CD4-positive, CD25-positive, alpha-beta regulatory T cell (primary cell): ENCODE measurements around the gene CTRB1. TPM values are rescaled to one million over a fixed set of nuclear protein-coding genes. Genes with fewer than 3 reads are reported as not detected.

Experiments
- ATAC-seq, 2 donors: fragments of 150-1000 bp; cut with Tn5 transposase; one replicate each; pipeline ENCODE4 v1.10.0; 2021; ENCODE audit warnings: low read depth in 2 of 2, moderate number of reproducible peaks in 2 of 2, moderate library complexity in 1 of 2
- DNase-seq, 3 donors: peaks; one replicate each; pipeline versions ENCODE4 v3.0.0 to v3.0.0-alpha.2; 2012 to 2022; ENCODE audit warnings: mixed read lengths in 1 of 3
- H3K27ac ChIP-seq: one replicate; pipeline ENCODE4 v1.7.0; 2013; ENCODE audit warnings: mild to moderate bottlenecking, low read length; ENCODE audit not compliant: insufficient read depth, poor library complexity, severe bottlenecking
- H3K27me3 ChIP-seq: one replicate; pipeline ENCODE4 v1.7.0; 2013; ENCODE audit warnings: low read length; ENCODE audit not compliant: control insufficient read depth, insufficient read depth
- H3K36me3 ChIP-seq: one replicate; pipeline ENCODE4 v1.7.0; 2013; ENCODE audit warnings: mild to moderate bottlenecking, low read length, moderate library complexity; ENCODE audit not compliant: control insufficient read depth, insufficient read depth
- H3K4me1 ChIP-seq: 2 replicates; pipeline ENCODE4 v1.7.0; 2013; ENCODE audit warnings: mild to moderate bottlenecking, low read length; ENCODE audit not compliant: insufficient read depth, control insufficient read depth, poor library complexity, severe bottlenecking
- H3K4me3 ChIP-seq: one replicate; pipeline ENCODE4 v1.7.0; 2013; ENCODE audit warnings: low read depth, mild to moderate bottlenecking, low read length, moderate library complexity
- H3K9me3 ChIP-seq, 2 experiments: 1 replicate in 1 of 2; 2 replicates in 1 of 2; pipeline ENCODE4 v1.7.0; 2013; ENCODE audit warnings: low read length in 2 of 2, mild to moderate bottlenecking in 1 of 2, moderate library complexity in 1 of 2; ENCODE audit not compliant: control insufficient read depth in 2 of 2
- H3K27ac Mint-ChIP-seq, 3 donors: one replicate each; pipeline ENCODE4 v1.8.0; 2020 to 2022; ENCODE audit warnings: mild to moderate bottlenecking in 3 of 3, mixed read lengths in 3 of 3, moderate library complexity in 2 of 3
- H3K27me3 Mint-ChIP-seq: one replicate; pipeline ENCODE4 v1.8.0; 2022; ENCODE audit warnings: mild to moderate bottlenecking, mixed read lengths
- H3K36me3 Mint-ChIP-seq: one replicate; pipeline ENCODE4 v1.8.0; 2020; ENCODE audit warnings: mixed read lengths
- H3K4me1 Mint-ChIP-seq, 4 donors: one replicate each; pipeline ENCODE4 v1.8.0; 2020 to 2022; ENCODE audit warnings: mixed read lengths in 4 of 4, mild to moderate bottlenecking in 1 of 4
- H3K4me3 Mint-ChIP-seq, 4 donors: one replicate each; pipeline ENCODE4 v1.8.0; 2020 to 2022; ENCODE audit warnings: mild to moderate bottlenecking in 4 of 4, mixed read lengths in 4 of 4, moderate library complexity in 3 of 4
- H3K9me3 Mint-ChIP-seq, 7 donors: one replicate each; pipeline ENCODE4 v1.8.0; 2020 to 2022; ENCODE audit warnings: mixed read lengths in 7 of 7, mild to moderate bottlenecking in 3 of 7, moderate library complexity in 2 of 7
- polyA plus RNA-seq, 4 donors: library from polyadenylated mRNA; unstranded; fragments of 300-500 nt; fragmentation: Illumina TruSeq; gene quantifications; one replicate each; pipeline ENCODE4 v1.2.3, GENCODE V29; 2021
- total RNA-seq: library from RNA; stranded (reverse); gene quantifications from one replicate; pipeline ENCODE4 v1.2.3, GENCODE V29; 2022

Gene CTRB1
- total and polyA plus RNA-seq, 5 donors from 2014 or later: not detected

DNA sequence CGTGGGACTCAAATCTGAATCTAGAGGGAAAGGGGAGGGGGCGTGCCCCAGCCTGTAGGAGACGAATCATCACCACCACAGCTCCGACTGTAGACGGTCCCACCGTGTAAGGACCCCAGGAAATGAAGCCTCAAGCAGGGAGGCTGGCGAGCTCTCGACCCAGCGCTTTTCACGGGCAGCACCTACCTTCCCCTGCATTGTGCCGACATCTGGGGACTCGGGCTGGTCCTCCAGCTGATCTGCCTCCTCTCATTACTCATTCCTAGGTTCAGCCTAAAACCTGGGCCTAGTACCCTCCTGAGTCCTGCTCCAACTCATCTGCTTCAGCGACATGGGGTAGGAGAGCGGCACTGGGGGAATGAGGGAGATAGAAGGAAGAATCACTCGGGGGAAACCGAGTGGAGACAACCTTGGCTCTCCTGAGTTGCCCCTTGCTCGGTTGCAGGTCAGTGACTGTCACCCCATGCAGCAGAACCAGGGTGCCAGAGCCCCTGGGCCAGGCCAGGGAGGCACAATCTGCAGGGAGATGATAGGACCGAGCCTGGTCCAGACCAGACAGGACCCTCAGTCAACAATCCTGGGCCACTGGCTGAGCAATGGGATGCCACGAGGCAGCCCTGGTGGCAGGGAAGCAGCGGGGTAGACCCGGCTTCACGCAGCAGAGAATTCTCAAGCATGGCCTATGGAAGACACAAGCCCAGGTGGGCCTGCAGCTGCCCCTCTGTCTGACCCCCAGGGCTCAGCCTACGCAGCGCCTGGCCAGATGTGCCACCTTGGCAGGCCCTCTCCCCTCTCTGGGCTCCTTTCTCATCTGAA lies 33.5 kb downstream of the CTRB1 start:
- Histone ChIP-seq H3K4me3 (no peak overlapping the region), H3K27ac (no peak overlapping the region), H3K9me3 (no peaks in the 10 kb centered on the region), H3K4me1 (peaks cover 16% of the 10 kb centered on the region), H3K27me3 (no peaks in the 10 kb centered on the region), H3K36me3 (no peaks in the 10 kb centered on the region)
- ATAC-seq (no peak), DNase-seq (no peak)
- H3K4me1 Mint-ChIP-seq: peaks cover 0 to 13% (median 0%) of the 10 kb centered on the region in 4 donors
- peak overlapping the region; percentile 28 to 80 (median 63) for H3K4me3 Mint-ChIP-seq
- H3K27me3 Mint-ChIP-seq: peaks cover 46% of the 10 kb centered on the region
- H3K36me3 Mint-ChIP-seq: no peaks in the 10 kb centered on the region
- no peak overlapping the region for H3K27ac Mint-ChIP-seq
- peaks cover 0 to 2% (median 0%) of the 10 kb centered on the region in 7 donors for H3K9me3 Mint-ChIP-seq

DNA sequence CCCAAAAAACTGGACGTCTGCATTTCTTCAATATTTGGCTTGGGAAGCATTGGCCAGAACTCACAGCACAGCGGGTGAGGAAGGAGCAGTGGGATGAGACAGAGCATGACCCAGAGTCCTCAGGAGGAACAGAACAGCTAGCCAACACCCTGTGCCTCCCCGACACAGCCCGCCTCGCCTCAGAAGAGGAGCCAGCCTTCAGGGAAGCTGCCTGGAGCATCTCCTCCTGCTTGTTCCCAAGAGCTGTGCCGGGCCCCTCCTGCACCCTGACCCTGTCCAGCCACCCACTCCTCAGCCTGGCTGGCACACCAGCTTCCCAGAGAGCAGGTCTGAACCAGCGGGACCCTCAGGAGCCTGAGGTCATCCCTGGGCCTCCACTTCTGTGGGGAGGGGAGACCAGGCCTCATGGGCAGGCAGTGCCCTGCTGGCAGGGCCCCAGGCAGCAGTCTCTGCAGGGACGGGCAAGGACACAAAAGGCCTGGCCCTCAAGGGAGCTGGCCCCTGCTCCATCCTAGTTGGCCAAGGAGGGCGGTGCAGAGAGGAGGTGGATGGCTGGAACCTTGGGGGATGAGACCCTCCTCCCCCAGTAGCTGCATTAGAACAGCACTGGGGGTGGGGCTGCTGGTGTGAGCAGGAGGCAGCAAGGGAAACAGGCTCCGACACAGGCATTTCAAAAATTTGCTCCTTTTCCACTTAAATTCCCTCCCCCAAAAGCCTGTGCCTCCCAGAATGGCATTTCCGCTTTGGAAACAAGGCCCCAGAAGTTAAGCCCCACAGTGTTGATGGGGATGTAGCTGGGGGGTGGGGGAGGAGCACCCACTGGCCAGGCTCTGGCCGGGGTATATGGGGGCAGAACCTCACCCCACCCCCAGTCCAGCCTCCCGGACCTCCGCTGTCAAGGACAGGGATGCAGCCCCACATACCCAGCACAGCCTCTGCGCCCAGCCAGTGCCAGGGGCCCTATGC lies 34.4 kb downstream of the CTRB1 start:
- no peaks in the 10 kb centered on the region for H3K27me3 ChIP-seq
- no peak for ATAC-seq

DNA sequence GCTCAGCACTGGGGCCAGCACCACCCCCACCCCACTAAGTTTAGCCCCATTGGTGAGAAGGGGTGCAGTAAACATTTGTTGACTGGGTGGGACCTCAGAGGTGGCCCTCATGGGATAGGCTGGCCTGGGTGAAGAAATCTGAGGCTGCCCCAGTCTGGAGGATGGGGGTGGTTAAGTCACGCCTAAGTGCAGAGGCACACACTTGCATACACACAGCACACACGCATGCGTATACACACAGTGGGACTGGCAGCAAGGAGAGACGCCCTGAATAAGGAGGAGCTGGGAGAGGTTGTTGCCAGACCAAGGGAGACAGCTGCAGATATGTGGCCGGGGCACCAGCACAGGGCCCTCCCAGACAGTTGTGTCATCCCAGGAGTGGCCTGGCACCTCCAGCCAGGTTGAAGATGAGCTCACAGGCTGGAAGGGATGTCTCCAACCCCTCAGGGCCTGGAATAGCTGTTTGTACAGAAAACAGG lies 35.6 kb downstream of the CTRB1 start:
- Histone ChIP-seq H3K4me3 (no peak overlapping the region), H3K9me3 (no peaks in the 10 kb centered on the region), H3K4me1 (peaks cover 16% of the 10 kb centered on the region), H3K27ac (no peak overlapping the region), H3K36me3 (no peaks in the 10 kb centered on the region), H3K27me3 (no peaks in the 10 kb centered on the region)
- DNase-seq (no peak), ATAC-seq (no peak)
- Mint-ChIP-seq H3K27ac (no peak overlapping the region), H3K9me3 (peaks cover 0 to 2% (median 0%) of the 10 kb centered on the region in 7 donors), H3K4me1 (peaks cover 0 to 13% (median 0%) of the 10 kb centered on the region in 4 donors), H3K27me3 (peaks cover 35% of the 10 kb centered on the region), H3K36me3 (no peaks in the 10 kb centered on the region), H3K4me3 (no peak overlapping the region)

More for the DNA sequence above, 34.4 kb downstream of the CTRB1 start:
- H3K36me3 Mint-ChIP-seq: no peaks in the 10 kb centered on the region
- Histone ChIP-seq H3K9me3 (no peaks in the 10 kb centered on the region), H3K27ac (no peak overlapping the region), H3K4me3 (no peak overlapping the region), H3K4me1 (peaks cover 16% of the 10 kb centered on the region), H3K36me3 (no peaks in the 10 kb centered on the region)
- H3K4me1 Mint-ChIP-seq: peaks cover 0 to 13% (median 0%) of the 10 kb centered on the region in 4 donors
- peak overlapping the region in 2 of 4 donors; percentile 28 to 63 for H3K4me3 Mint-ChIP-seq
- H3K9me3 Mint-ChIP-seq: peaks cover 0 to 2% (median 0%) of the 10 kb centered on the region in 7 donors
- H3K27me3 Mint-ChIP-seq: peaks cover 42% of the 10 kb centered on the region
- no peak for DNase-seq
- peak overlapping the region in 1 of 3 donors; percentile 9 for H3K27ac Mint-ChIP-seq

DNA sequence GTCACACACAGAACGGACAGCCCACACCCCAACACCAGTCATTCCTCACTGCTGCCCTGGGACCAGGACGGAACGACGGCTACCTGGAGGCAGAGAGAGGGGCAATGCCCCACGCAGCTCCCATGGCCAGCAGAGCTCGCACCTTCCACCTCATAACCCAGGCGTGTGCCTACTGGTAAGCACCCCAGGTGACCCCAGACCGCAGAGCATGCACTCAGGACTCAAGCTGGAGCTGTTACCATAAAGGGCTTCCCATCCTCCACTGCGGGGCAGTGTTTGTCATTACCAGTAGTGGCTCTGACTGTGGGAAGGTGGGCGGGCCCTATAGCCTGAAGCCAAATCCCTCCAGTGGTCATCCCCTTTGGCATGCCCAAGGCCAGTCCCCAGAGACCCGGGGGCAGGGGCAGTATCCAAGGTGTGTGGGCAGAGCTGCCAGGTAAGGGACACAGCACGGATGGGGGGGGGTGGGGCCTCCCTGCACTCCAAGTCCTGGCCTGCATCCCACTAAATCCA lies 37.3 kb downstream of the CTRB1 start:
- Mint-ChIP-seq H3K4me3 (no peak overlapping the region), H3K4me1 (peaks cover 0 to 6% (median 0%) of the 10 kb centered on the region in 4 donors), H3K27me3 (peaks cover 35% of the 10 kb centered on the region), H3K27ac (no peak overlapping the region), H3K9me3 (peaks cover 0 to 2% (median 0%) of the 10 kb centered on the region in 7 donors), H3K36me3 (no peaks in the 10 kb centered on the region)
- Histone ChIP-seq H3K27me3 (no peaks in the 10 kb centered on the region), H3K4me1 (peaks cover 6% of the 10 kb centered on the region), H3K4me3 (no peak overlapping the region), H3K9me3 (no peaks in the 10 kb centered on the region), H3K36me3 (no peaks in the 10 kb centered on the region), H3K27ac (no peak overlapping the region)
- DNase-seq (no peak), ATAC-seq (no peak)

DNA sequence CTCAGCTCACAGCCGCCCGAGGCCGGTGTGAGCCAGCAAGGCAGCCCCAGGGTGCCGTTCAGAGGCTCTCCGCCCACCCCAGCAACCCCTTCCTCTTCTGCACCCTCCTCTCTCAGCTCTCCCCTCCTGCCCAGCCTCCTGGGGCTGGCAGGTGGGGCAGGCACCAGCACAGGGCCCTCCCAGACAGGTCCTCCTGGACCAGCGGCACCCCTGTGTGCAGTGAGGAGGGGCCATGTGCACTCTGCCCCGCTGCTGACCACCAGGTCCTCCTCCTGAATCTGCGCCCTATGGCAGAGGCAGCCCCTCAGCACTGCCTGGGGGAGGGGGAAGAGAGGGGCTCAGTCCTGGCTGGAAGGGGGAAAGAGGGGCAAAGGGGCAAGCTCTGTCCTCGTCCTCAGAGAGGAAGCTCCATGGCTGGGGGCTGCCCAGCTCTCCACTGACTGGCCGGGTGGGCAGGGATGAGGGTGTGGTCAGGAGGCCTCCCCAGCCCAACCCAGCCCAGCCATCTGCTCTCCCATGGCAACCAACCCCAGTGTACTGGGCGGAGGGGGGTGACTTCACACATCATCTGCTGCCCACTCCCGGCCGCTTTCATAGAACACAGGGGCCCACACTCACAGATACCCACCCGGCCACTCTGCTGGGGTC lies 38.0 kb downstream of the CTRB1 start:
- Mint-ChIP-seq H3K4me1 (peaks cover 0 to 4% (median 0%) of the 10 kb centered on the region in 4 donors), H3K27me3 (peaks cover 36% of the 10 kb centered on the region), H3K36me3 (no peaks in the 10 kb centered on the region), H3K4me3 (no peak overlapping the region), H3K9me3 (peaks cover 0 to 2% (median 0%) of the 10 kb centered on the region in 7 donors), H3K27ac (no peak overlapping the region)
- Histone ChIP-seq H3K27me3 (no peaks in the 10 kb centered on the region), H3K4me1 (peaks cover 2% of the 10 kb centered on the region), H3K4me3 (no peak overlapping the region), H3K9me3 (no peaks in the 10 kb centered on the region), H3K36me3 (no peaks in the 10 kb centered on the region), H3K27ac (no peak overlapping the region)
- DNase-seq: no peak
- ATAC-seq: no peak

DNA sequence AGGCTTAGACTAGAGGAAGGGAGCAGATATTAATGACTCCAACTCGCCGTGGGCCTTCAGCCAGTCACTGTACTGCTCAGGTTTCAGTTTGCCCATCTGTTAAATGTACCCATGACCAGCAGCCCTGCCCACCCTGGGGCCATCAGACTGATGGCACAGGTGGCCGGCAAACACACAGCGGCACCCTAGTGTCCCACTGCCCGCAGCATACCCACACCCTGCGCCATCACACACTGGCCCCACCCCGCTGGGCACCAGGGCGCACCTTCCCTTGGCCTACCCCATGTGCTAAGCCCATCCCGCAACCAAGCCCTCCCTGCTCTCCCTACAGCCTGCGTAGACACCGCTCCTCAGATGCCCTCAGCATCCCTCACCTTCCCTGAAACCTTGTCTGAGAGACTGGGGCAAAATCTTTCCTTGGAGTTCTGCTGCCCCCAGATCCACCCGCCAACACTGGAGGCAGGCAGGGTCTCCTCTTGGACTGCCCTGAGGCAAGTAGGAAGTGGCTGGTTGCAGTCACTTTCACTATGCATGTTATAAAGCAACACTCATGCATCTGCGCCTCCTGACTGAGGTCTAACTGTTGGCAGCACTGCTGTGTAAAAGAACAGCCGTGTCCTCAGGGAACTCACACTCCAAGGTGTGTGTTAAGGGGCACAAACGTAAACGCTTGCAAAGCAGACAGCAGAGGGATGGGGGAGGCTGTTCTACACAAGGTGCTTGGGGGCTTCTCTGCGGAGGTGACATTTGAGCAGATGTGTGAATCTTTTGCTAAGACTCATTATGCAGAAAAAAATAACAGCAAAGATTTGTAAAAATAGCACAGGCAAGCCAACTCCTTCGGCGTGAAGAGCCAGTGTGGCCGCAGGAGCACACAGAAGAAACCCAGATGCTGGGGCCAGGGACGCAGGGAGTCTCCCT lies 39.4 kb downstream of the CTRB1 start:
- Histone ChIP-seq H3K27me3 (no peaks in the 10 kb centered on the region), H3K36me3 (no peaks in the 10 kb centered on the region), H3K9me3 (no peaks in the 10 kb centered on the region), H3K27ac (no peak overlapping the region), H3K4me3 (no peak overlapping the region), H3K4me1 (no peaks in the 10 kb centered on the region)
- no peak for DNase-seq
- peak overlapping the region in 1 of 3 donors; percentile 53 for H3K27ac Mint-ChIP-seq
- peaks cover 32% of the 10 kb centered on the region for H3K27me3 Mint-ChIP-seq
- no peaks in the 10 kb centered on the region for H3K4me1 Mint-ChIP-seq
- no peak for ATAC-seq
- no peaks in the 10 kb centered on the region for H3K36me3 Mint-ChIP-seq
- H3K9me3 Mint-ChIP-seq: peaks cover 0 to 2% (median 0%) of the 10 kb centered on the region in 7 donors
- H3K4me3 Mint-ChIP-seq: no peak overlapping the region
